ENCODE measurements around the gene TMEM121B.

GRCh38 chr22:17109976-17110375, 11.2 kb downstream of the TMEM121B start:
- TF ChIP-seq POLR2A (IDR thresholded peaks at IDR 0.05), result no peak
- TF ChIP-seq CTCF (IDR thresholded peaks at IDR 0.05), result no peak
- no peak for TF ChIP-seq EP300 (IDR thresholded peaks at IDR 0.05; ENCODE audit: low read depth)
